Uterus (tissue), 4 donors: Measurements from ENCODE around the gene IRF2. TPM values are rescaled to one million over a fixed set of nuclear protein-coding genes. Genes with fewer than 3 reads are reported as not detected.

Source experiments
- DNase-seq, 2 donors: peaks; one replicate each; pipeline ENCODE4 v3.0.0-alpha.2; 2019 to 2020
- H3K27ac ChIP-seq, 2 donors: fragments of 200-600 bp; sonication (generic); 1 replicate in 1 of 2; 2 replicates in 1 of 2; pipeline ENCODE4 v1.5.1; 2016 to 2018
- H3K27me3 ChIP-seq, 2 donors: fragments of 200-600 bp; sonication (generic); one replicate each; pipeline ENCODE4 v1.5.1; 2018 to 2019; ENCODE audit warnings: control low read depth in 1 of 2
- H3K36me3 ChIP-seq, 2 donors: fragments of 200-600 bp; sonication (generic); one replicate each; pipeline ENCODE4 v1.5.1; 2019; ENCODE audit warnings: control low read depth in 1 of 2
- H3K4me1 ChIP-seq, 2 donors: fragments of 200-600 bp; sonication (generic); one replicate each; pipeline ENCODE4 v1.5.1; 2018 to 2019; ENCODE audit warnings: control low read depth in 1 of 2
- H3K4me3 ChIP-seq, 2 donors: fragments of 200-600 bp; sonication (generic); 1 replicate in 1 of 2; 2 replicates in 1 of 2; pipeline ENCODE4 v1.5.1; 2018 to 2019; ENCODE audit warnings: mild to moderate bottlenecking in 1 of 2
- H3K9me3 ChIP-seq, 2 donors: fragments of 200-600 bp; sonication (generic); one replicate each; pipeline ENCODE4 v1.5.1; 2019; ENCODE audit warnings: control low read depth in 1 of 2
- POLR2A ChIP-seq, 2 donors: fragments of 450-650 bp; IDR thresholded peaks; one replicate each; pipeline ENCODE4 v1.6.1; 2016; ENCODE audit warnings: antibody characterized with exemption in 2 of 2, mild to moderate bottlenecking in 1 of 2, moderate library complexity in 1 of 2
- intact Hi-C: fragments of 100-400 bp; cut with DNase I; formaldehyde crosslinking; loops from one replicate; pipeline ENCODE4 v1.15.1; 2023; ENCODE audit warnings: low total_unique reads
- total RNA-seq, 4 donors: library from RNA; depleted of rRNA in 3 of 4; stranded (reverse); fragments of >200 nt in 3 of 4; gene quantifications; one replicate each; pipeline versions ENCODE4 v1.1.0 to v1.2.4, GENCODE V29; 2014 to 2023
- TF ChIP-seq, protein P1 (sequence below), 4 experiments: fragments of 200-600 bp in 2 of 4; fragments of 450-650 bp in 2 of 4; sonication (generic) in 2 of 4; IDR thresholded peaks; one replicate each; pipeline ENCODE4 v1.5.1; 2016 to 2019; ENCODE audit warnings: antibody characterized with exemption in 4 of 4, mild to moderate bottlenecking in 2 of 4, moderate library complexity in 1 of 4
- donor health status: DM: yes; HTN: yes; CAD: no.

IRF2 gene
- total RNA-seq, 4 donors from 2014 or later = 7.9 to 45.7 (median 35.7) TPM

DNA sequence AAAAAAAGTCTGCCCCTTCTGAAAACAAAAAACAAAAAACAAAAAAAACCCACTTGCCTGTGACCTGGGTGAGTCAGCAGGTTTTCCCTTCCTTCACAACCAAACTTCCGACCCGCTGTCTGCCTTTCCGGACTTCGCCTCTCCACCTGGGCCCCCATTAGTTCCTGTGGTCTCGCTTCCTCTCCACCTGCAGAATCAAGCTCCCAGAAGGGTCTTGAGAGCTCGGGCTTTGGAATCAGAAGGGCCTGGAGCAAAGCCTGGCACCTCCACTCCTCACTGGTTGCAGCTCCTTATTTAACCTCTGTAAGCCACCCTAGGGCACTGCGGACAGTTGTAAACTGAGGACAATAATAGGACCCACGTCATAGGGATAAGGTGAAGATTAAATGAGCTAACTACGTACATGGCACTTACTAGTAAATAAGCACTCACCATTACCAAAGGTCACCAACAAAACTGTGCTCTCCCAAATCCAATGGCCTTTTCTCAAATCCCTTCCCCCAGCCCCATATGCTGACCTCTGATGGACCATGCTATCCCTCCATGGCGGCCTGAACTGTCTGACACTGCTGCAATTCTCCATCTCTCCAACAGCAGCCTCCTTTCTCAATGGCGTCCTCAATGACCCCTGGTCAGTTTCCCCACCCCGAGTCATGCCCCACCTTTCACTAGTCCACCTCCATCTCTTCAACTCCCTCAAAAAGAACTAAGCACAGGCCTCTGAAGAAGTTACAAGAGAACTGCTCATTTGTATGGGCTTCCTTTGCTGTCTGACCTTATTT is 64.2 kb downstream of the IRF2 start:
- Histone ChIP-seq H3K9me3 (no peaks in the 10 kb centered on the region), H3K27me3 (no peaks in the 10 kb centered on the region), H3K27ac (no peak overlapping the region), H3K36me3 (no peaks in the 10 kb centered on the region), H3K4me3 (no peak overlapping the region), H3K4me1 (peaks cover 0 to 4% of the 10 kb centered on the region in 2 donors)
- no peak for DNase-seq
- intact Hi-C loops = no loop called here
- TF ChIP-seq, protein P1, sequence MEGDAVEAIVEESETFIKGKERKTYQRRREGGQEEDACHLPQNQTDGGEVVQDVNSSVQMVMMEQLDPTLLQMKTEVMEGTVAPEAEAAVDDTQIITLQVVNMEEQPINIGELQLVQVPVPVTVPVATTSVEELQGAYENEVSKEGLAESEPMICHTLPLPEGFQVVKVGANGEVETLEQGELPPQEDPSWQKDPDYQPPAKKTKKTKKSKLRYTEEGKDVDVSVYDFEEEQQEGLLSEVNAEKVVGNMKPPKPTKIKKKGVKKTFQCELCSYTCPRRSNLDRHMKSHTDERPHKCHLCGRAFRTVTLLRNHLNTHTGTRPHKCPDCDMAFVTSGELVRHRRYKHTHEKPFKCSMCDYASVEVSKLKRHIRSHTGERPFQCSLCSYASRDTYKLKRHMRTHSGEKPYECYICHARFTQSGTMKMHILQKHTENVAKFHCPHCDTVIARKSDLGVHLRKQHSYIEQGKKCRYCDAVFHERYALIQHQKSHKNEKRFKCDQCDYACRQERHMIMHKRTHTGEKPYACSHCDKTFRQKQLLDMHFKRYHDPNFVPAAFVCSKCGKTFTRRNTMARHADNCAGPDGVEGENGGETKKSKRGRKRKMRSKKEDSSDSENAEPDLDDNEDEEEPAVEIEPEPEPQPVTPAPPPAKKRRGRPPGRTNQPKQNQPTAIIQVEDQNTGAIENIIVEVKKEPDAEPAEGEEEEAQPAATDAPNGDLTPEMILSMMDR (IDR thresholded peaks at IDR 0.05) = no peak
- no peak for TF ChIP-seq POLR2A (IDR thresholded peaks at IDR 0.05)

DNA sequence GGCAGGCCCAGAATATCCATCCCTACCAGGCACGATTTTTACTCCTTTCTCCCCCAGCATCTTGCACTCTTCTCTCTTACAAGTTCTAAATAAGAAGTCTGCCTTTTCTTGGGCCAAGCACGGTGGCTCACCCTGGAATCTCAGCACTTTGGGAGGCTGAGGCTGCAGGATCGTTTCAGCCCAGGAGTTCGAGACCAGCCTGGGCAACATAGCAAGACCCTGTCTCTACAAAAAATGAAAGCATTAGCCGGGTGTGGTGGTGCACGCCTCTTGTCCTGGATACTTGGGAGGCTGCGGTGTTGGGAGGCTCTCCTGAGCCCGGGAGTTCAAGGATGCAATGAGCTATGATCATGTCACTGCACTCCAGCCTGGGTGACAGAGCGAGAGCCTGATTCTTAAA is 64.8 kb downstream of the IRF2 start:
- DNase-seq = no peak
- Histone ChIP-seq H3K4me1 (peaks cover 0 to 4% of the 10 kb centered on the region in 2 donors), H3K4me3 (no peak overlapping the region), H3K27ac (no peak overlapping the region), H3K27me3 (no peaks in the 10 kb centered on the region), H3K36me3 (no peaks in the 10 kb centered on the region), H3K9me3 (no peaks in the 10 kb centered on the region)
- no peak for TF ChIP-seq POLR2A (IDR thresholded peaks at IDR 0.05)
- TF ChIP-seq, protein P1 (IDR thresholded peaks at IDR 0.05) = no peak
- intact Hi-C loops = no loop called here

DNA sequence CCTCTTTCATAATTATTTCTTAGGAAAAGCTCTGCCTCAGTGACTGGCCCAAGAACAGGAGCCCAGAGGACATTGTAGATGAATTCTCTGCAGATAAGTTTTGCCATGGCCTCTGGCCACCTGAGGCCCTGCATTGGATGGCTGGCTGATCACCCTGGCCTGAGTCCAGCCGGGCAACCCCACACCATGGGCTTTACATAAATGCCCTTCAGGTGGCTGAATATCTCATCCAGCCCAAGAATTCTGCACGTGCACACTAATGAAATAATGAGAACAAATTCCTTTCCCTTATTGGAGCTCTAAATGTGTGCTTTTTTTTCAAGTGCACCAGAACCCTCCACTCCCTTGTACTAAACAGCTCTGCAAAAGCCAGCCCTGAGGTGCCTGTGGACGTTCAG is 65.7 kb downstream of the IRF2 start:
- no peak for DNase-seq
- no peaks in the 10 kb centered on the region for H3K9me3 ChIP-seq
- no peaks in the 10 kb centered on the region for H3K36me3 ChIP-seq
- intact Hi-C loops = no loop called here
- H3K27ac ChIP-seq = peak overlapping the region; percentile 38 to 52
- H3K4me3 ChIP-seq = no peak overlapping the region
- H3K27me3 ChIP-seq = no peaks in the 10 kb centered on the region
- H3K4me1 ChIP-seq = peaks cover 0 to 4% of the 10 kb centered on the region in 2 donors
- TF ChIP-seq POLR2A (IDR thresholded peaks at IDR 0.05) = no peak

DNA sequence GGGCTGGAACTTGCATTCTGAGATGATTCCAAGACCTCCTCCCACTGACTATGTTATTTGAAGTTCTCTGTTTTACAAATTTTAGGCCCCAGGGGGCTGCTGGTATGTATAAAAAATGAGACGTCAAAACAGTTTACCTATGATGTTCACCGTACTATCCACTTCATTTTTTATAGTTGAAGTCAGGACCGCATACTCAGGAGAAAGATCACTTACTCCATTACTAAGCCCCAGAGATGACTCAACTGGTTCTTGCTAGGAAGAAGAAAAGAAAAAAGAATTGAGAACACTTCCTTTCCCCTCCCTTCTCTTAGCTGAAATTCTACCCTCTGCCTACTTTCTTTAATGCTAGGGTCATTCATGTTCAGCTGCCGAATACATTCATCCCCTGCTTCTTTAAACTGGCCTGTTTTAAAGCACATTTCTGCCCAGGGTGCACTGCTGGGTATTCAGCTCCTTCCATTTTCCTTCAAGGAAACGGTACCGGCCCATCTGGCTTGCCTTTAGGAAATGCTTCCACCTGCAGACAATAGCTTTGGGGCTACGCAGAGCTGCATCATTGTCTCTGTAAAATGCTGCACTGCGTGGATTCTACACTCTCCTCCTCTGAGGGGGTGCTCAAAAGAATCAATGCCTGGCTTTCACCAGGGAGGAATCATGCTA is 66.2 kb downstream of the IRF2 start:
- no peaks in the 10 kb centered on the region for H3K36me3 ChIP-seq
- intact Hi-C loops = no loop called here
- no peak overlapping the region for H3K4me3 ChIP-seq
- no peaks in the 10 kb centered on the region for H3K9me3 ChIP-seq
- TF ChIP-seq, protein P1 (IDR thresholded peaks at IDR 0.05) = no peak
- TF ChIP-seq POLR2A (IDR thresholded peaks at IDR 0.05) = no peak
- H3K27ac ChIP-seq = peak overlapping the region; percentile 50 to 52
- peaks cover 0 to 4% of the 10 kb centered on the region in 2 donors for H3K4me1 ChIP-seq
- no peaks in the 10 kb centered on the region for H3K27me3 ChIP-seq
- DNase-seq = no peak

DNA sequence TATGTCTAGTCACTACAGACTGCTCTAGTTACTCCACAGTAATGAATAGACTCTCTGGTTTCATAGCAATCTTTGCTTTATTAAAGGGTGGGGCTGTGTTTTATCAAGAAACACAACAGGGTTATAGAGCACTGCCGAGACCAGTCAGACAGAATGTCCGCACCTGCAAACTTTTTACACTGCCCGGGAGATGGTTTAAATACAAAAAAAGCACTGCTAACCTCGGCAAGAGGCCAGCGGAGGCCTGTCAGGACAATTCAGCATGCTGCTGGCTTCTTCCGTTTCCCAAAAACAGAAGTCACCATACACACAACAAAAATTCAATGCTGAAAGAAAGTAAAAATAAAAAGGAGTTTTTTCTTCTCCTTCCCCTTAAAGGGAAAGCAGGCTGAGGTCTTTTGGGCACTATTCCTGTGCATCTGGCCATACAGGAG is 67.4 kb downstream of the IRF2 start:
- Histone ChIP-seq H3K4me3 (no peak overlapping the region), H3K4me1 (peaks cover 0 to 4% of the 10 kb centered on the region in 2 donors), H3K36me3 (no peaks in the 10 kb centered on the region), H3K27ac (peak overlapping the region; percentile 50 to 52), H3K9me3 (no peaks in the 10 kb centered on the region), H3K27me3 (no peaks in the 10 kb centered on the region)
- intact Hi-C loops = no loop called here
- TF ChIP-seq, protein P1 (IDR thresholded peaks at IDR 0.05) = no peak
- peak in 1 of 2 donors; percentile 36 for DNase-seq
